ENCODE data around the gene DNAJB8. TPM values are rescaled to one million over a fixed set of nuclear protein-coding genes. Genes with fewer than 3 reads are reported as not detected.

The DNAJB8 gene
- total RNA-seq, 2 experiments from 2014 or later = not detected

GRCh38 chr3:128426128-128426921, 40.4 kb downstream of the DNAJB8 start:
- ChIA-PET CTCF (ENCODE audit: unreplicated experiment) (no interaction called here), POLR2A (interaction anchor here (0.6 kb wide), 1 partner anchor 1027 kb away, joined by 4 read pairs; no protein-coding TSS in a partner anchor)
- BruUV-seq (replicated peaks) = no TSS peak
- Histone ChIP-seq H2AFZ (ENCODE audit: low read length) (no peak overlapping the region), H4K20me1 (ENCODE audit: insufficient read depth, low read length) (no peaks in the 10 kb centered on the region), H3K79me2 (ENCODE audit: insufficient read depth, low read depth, low read length) (no peaks in the 10 kb centered on the region), H3K27ac (ENCODE audit: low read depth, low read length, poor library complexity, severe bottlenecking) (no peak overlapping the region), H3K4me3 (ENCODE audit: low read depth, low read length, poor library complexity, severe bottlenecking) (no peak overlapping the region), H3K36me3 (ENCODE audit: insufficient read depth, low read length) (no peaks in the 10 kb centered on the region), H3K9me2 (ENCODE audit: insufficient read depth, low read length) (no peaks in the 10 kb centered on the region), H3K4me1 (ENCODE audit: insufficient read depth, low read length, poor library complexity, severe bottlenecking) (no peaks in the 10 kb centered on the region), H3K4me2 (ENCODE audit: low read length) (peak overlapping the region; percentile 50; the same call in 1 of the 2 replicates), H3K9me3 (ENCODE audit: low read length) (no peaks in the 10 kb centered on the region)
- peak; percentile 73 for TF ChIP-seq CTCF (conservative IDR thresholded peaks at IDR 0.05; ENCODE audit: low read length)
- TF ChIP-seq EZH2phosphoT487 (IDR thresholded peaks at IDR 0.05; ENCODE audit: borderline replicate concordance, low read depth, low read length) = no peak
- peak; percentile 40 for DNase-seq (ENCODE audit: low spot score)
- intact Hi-C loops (cut with micrococcal nuclease; ENCODE audit: unreplicated experiment) = loop anchor here (1.0 to 5.0 kb wide), 2 partner anchors 71 to 181 kb away; no protein-coding TSS in a partner anchor

- Histone ChIP-seq H3K9me2 (ENCODE audit: insufficient read depth, low read length) (no peaks in the 10 kb centered on the region), H3K4me2 (ENCODE audit: low read length) (no peak overlapping the region), H4K20me1 (ENCODE audit: insufficient read depth, low read length) (no peaks in the 10 kb centered on the region), H3K4me3 (ENCODE audit: low read depth, low read length, poor library complexity, severe bottlenecking) (no peak overlapping the region), H3K27ac (ENCODE audit: low read depth, low read length, poor library complexity, severe bottlenecking) (no peak overlapping the region), H3K79me2 (ENCODE audit: insufficient read depth, low read depth, low read length) (no peaks in the 10 kb centered on the region), H2AFZ (ENCODE audit: low read length) (no peak overlapping the region), H3K9me3 (ENCODE audit: low read length) (no peaks in the 10 kb centered on the region), H3K36me3 (ENCODE audit: insufficient read depth, low read length) (no peaks in the 10 kb centered on the region), H3K4me1 (ENCODE audit: insufficient read depth, low read length, poor library complexity, severe bottlenecking) (no peaks in the 10 kb centered on the region)
- no peak for DNase-seq (ENCODE audit: low spot score)
- TF ChIP-seq CTCF (conservative IDR thresholded peaks at IDR 0.05; ENCODE audit: low read length) (no peak), EZH2phosphoT487 (IDR thresholded peaks at IDR 0.05; ENCODE audit: borderline replicate concordance, low read depth, low read length) (no peak)
- BruUV-seq (replicated peaks) = no TSS peak
- ChIA-PET POLR2A (no interaction called here), CTCF (ENCODE audit: unreplicated experiment) (no interaction called here)
- intact Hi-C loops (cut with micrococcal nuclease; ENCODE audit: unreplicated experiment) = loop anchor here (1.0 to 5.0 kb wide), 2 partner anchors 72 to 182 kb away; no protein-coding TSS in a partner anchor
These were observed 40.9 kb downstream of the DNAJB8 start for GRCh38 chr3:128425846-128426127.
